GM12865 (cell line): ENCODE results near the gene SDF2.

ENCODE experiments used
- DNase-seq: peaks from one replicate; pipeline ENCODE4 v3.0.0; 2010; ENCODE audit warnings: low read depth
- H3K4me3 ChIP-seq: 2 replicates; pipeline ENCODE4 v1.5.1; 2011; ENCODE audit warnings: mild to moderate bottlenecking, low read depth, low read length, control low read depth
- TF ChIP-seq, protein P1 (sequence below): IDR thresholded peaks from 2 replicates; pipeline ENCODE4 v1.5.1; 2011; ENCODE audit warnings: low read length, control low read depth, low read depth, inconsistent platforms; ENCODE audit not compliant: insufficient read depth; ENCODE audit errors: missing control alignments

SDF2 gene

DNA sequence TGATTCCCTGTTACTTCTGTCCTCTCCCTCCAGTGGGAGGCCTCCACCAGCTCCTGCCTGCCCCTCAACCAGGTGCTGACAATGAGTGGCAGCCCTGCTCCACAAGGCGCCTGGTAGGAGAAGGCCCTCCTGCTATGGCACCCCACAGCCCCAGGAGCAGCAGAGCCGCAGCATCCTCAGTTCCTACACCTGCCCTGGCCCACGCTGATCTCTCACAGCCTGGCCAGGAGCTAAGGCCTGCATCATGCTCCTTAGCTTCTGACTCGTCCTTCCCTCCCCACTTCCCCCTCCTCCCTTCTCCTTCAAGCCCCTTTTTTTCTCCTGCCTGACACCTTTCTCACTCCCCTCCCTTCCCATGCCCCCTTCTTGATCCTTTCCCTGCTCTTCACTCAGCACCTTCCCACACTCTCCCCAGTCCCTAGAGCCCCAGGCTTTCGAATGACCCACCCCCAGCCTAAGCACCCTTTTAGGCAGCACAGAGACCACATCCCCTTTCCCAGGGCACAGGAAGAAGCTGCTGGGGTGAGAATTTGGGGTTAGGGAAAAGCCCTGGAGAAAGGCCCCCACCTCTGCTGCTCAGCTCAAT is 43.5 kb upstream of the SDF2 start:
- no peak overlapping the region for H3K4me3 ChIP-seq
- TF ChIP-seq, protein P1, sequence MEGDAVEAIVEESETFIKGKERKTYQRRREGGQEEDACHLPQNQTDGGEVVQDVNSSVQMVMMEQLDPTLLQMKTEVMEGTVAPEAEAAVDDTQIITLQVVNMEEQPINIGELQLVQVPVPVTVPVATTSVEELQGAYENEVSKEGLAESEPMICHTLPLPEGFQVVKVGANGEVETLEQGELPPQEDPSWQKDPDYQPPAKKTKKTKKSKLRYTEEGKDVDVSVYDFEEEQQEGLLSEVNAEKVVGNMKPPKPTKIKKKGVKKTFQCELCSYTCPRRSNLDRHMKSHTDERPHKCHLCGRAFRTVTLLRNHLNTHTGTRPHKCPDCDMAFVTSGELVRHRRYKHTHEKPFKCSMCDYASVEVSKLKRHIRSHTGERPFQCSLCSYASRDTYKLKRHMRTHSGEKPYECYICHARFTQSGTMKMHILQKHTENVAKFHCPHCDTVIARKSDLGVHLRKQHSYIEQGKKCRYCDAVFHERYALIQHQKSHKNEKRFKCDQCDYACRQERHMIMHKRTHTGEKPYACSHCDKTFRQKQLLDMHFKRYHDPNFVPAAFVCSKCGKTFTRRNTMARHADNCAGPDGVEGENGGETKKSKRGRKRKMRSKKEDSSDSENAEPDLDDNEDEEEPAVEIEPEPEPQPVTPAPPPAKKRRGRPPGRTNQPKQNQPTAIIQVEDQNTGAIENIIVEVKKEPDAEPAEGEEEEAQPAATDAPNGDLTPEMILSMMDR: no peak
- no peak for DNase-seq

DNA sequence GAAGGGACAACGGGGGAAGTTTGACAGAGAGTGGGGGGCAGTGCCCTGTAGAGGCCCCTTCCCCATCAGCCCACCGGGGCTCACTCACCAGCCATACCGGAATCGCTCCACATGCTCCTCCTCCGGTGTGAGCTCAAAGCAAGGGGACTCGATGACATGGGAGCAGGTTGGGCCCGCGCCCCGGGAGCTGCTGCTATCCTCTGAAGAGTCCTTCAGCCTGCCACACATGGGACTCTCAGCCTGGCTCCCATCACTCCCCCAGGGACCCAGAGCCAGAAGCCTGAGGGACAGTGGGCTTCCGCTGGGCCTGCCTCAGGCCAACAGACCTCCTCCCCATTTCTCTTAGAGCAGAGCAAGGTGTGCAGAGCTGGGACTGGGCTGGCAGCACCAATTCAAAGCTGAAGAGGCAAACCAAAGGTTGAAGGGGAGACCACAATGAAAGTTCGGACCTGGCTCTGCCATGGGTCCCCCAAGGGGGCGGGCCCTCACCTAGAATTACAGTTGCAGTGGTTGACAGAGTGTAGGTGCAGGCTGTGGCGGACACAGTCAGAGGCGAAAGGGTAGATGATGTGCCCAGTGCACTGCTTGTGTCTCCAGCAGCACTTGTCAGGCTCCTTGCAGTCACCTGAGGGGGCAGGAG is 42.6 kb upstream of the SDF2 start:
- no peak overlapping the region for H3K4me3 ChIP-seq
- TF ChIP-seq, protein P1: no peak
- DNase-seq: no peak

DNA sequence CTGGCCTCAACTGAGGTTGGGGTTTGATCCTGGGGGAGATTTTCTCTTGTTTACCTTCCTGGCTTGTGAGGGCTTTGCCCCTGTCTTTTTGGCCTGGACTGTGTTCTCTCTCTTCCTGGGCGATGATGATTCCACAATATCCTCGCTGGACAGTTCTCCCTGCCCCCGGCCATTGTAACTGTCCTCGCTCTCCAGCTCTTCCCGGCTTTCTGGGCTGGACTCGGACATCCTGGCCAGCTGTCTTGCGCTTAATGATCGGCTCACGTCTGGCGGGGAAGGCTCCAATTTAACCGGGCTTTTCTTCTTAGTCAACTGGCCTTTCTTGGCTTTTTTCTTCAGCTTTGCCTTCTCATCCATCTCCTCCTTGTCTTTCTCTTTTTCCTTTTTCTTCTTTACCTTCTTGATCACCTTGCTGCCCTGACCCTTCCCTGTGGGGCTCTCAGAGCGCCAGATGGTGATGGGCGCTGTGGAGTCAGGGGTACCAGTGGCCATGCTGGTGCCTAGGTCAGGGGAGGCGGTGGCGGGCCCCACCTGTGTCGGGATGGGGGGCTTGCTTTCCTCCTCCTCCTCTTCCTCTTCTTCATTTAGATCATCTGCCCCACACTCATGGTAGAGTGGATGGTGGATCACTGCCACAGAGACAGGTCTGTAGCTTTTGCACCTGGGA is 42.0 kb upstream of the SDF2 start:
- DNase-seq: no peak
- no peak overlapping the region for H3K4me3 ChIP-seq
- TF ChIP-seq, protein P1: no peak

DNA sequence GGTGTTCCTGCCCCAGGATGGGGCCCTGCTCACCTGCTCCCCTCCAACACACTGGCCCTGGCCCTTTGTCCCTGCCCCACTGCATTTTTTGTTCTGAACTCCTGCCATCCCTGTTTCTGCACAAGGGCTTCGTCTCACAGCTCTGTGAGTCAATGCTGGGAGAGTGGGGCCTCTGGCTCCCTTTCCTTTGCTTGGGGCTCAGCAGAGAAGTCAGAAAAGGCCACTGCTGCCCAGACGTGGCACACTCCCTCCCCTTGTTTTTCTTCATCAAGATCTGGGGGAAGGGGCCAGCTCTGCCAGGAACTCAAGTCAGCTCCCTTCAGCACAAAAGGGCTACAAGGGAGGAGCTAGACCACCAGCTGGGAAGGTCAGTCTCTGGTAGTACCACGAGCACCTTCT is 41.0 kb upstream of the SDF2 start:
- no peak for DNase-seq
- H3K4me3 ChIP-seq: no peak overlapping the region
- TF ChIP-seq, protein P1: no peak

DNA sequence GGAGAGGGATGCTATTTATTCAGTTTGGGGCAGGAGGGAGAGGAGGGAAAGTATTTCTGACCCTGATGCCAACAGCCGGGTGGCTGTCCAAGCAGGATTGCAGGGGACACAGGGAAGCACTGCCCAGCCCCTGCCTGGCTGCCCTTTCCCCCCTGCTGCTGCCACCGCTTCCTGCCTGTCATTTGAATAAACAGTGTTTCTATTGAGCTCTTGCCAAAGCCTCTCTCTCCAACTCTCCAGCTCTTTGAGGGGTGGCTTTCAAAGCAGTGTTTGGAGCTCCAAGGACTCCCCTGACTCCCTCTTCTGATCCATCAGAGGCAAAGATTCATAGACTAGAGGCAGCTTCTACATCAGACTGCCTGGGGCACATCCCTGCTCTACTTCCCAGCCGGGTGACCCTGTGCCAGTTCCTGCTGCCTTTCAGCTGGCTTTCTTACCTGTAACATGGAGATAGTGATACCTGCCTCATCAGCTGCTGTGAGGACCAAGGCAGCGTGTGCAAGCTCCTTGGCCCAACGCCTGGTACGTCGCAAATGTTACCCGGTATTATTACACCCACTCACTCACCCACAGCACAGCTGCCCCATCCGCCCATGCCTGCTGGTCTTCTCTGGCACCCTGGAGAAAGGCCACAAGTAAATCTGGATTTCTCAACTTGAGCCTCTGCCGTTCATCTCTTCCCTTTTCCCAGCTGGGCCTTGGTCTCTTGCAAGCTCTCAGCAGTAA is 40.5 kb upstream of the SDF2 start:
- no peak overlapping the region for H3K4me3 ChIP-seq
- no peak for DNase-seq
- TF ChIP-seq, protein P1: no peak

DNA sequence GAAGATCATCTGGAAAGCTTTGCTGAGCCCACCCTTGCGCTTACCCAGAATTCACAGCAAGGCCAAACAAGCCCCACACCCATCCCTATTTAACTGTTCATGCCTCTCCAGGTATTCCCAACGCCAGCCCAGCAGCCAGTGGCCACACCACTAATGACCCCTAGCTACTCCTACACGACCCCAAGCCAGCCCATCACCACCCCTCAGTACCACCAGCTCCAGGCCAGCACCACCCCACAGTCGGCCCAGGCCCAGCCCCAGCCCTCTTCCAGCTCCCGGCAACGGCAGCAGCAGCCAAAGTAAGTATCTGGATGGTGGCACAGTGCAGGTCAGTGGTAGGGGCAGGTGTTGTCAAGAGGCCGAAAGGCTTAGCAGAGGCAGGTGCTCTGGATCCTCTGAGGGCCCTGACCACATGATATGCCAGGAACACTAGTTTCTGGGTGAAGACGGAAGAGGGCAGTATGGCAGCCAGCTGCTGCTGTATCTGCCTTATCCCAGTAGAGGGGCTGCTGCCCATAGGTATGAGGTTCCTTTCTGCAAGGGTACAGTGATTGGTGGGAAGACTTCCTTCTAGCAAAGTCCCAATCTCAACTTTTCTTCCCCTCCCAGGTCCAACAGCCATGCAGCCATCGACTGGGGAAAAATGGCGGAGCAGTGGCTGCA is 39.3 kb upstream of the SDF2 start:
- TF ChIP-seq, protein P1: no peak
- DNase-seq: no peak

More for the DNA sequence above, 39.3 kb upstream of the SDF2 start:
- H3K4me3 ChIP-seq: no peak overlapping the region
